Ovary (tissue), 9 donors: ENCODE results near the gene CHPF. TPM values are rescaled to one million over a fixed set of nuclear protein-coding genes. Genes with fewer than 3 reads are reported as not detected.
A peak's percentile ranks its signal among the peaks of the same experiment; 100 is the strongest.

Experiments used
- DNase-seq, 5 donors: peaks; one replicate each; pipeline ENCODE4 v3.0.0-alpha.2; 2019 to 2020
- H3K27ac ChIP-seq, 2 donors: fragments of 200-600 bp; one replicate each; pipeline versions ENCODE4 v1.5.1 to v1.8.0; 2019 to 2022
- H3K27me3 ChIP-seq: fragments of 200-600 bp; one replicate; pipeline ENCODE4 v1.8.0; 2022
- H3K36me3 ChIP-seq: fragments of 200-600 bp; sonication (generic); one replicate; pipeline ENCODE4 v1.5.1; 2019
- H3K4me1 ChIP-seq: one replicate; pipeline ENCODE4 v1.8.1; 2013; ENCODE audit warnings: mild to moderate bottlenecking, moderate library complexity; ENCODE audit not compliant: insufficient read depth
- H3K4me3 ChIP-seq: fragments of 200-600 bp; sonication (generic); one replicate; pipeline ENCODE4 v1.5.1; 2017
- H3K9me3 ChIP-seq, 2 donors: fragments of 200-600 bp in 1 of 2; sonication (generic) in 1 of 2; one replicate each; pipeline versions ENCODE4 v1.5.1 to v1.8.1; 2013 to 2019; ENCODE audit warnings: mild to moderate bottlenecking in 1 of 2, moderate library complexity in 1 of 2
- CTCF ChIP-seq, 3 donors: fragments of 450-650 bp in 2 of 3; fragments of 200-600 bp in 1 of 3; IDR thresholded peaks; one replicate each; pipeline versions ENCODE4 v1.5.1 to v1.8.0; 2016 to 2022; ENCODE audit warnings: antibody characterized with exemption in 3 of 3, mild to moderate bottlenecking in 1 of 3
- EP300 ChIP-seq: sonication (generic); formaldehyde crosslinking; IDR thresholded peaks from one replicate; pipeline ENCODE4 v1.6.1; 2017; ENCODE audit warnings: antibody characterized with exemption
- POLR2A ChIP-seq: fragments of 450-650 bp; IDR thresholded peaks from one replicate; pipeline ENCODE4 v1.6.1; 2017; ENCODE audit warnings: antibody characterized with exemption, mild to moderate bottlenecking, moderate library complexity
- WGBS, 3 donors: extraction: QIAGEN DNeasy Blood & Tissue Kit in 1 of 3; methylation state at CpG; one replicate each; pipeline versions ENCODE4 v1.1.5 to v1.1.7; 2013 to 2017; 5-methylcytosine and 5-hydroxymethylcytosine counted together
- intact Hi-C, 4 donors: fragments of 100-400 bp; cut with DNase I; formaldehyde crosslinking; loops; one replicate each; pipeline versions ENCODE4 v1.11.0 to v1.15.1; 2022 to 2023
- polyA plus RNA-seq, 2 donors: library from polyadenylated mRNA; stranded (reverse); fragments of 200-250 nt in 1 of 2; fragments of 350-450 nt in 1 of 2; fragmentation: Illumina TruSeq in 1 of 2; extraction: RNeasy Lipid Tissue Mini Kit (QIAGEN cat#74804) in 1 of 2; gene quantifications; one replicate each; pipeline ENCODE4 v1.2.3, GENCODE V29; 2013 to 2014
- total RNA-seq, 7 donors: library from RNA; depleted of rRNA in 2 of 7; stranded (reverse); fragments of >200 nt in 2 of 7; fragmentation: NEBNext Ultra II Directional in 3 of 7; extraction: Animal tissue kit (Norgen Biotek cat#: 25700) in 3 of 7; gene quantifications; one replicate each; pipeline versions ENCODE4 v1.1.0 to v1.2.4, GENCODE V29; 2016 to 2023
- donor health status: DM: no; HTN: no; CAD: no; lungs with moderate emphysema.
- donor health status: DM: no; HTN: no; CAD: no.
- donor health status: Bipolar disorder and iron deficiency.
- donor health status: DM: yes; HTN: yes; CAD: no.
- donor health status: DM: no; HTN: no; CAD: no.
- donor health status: DM: yes; HTN: yes; CAD: no.

Gene CHPF
- total and polyA plus RNA-seq, 9 donors = 4.0 to 181 (median 120) TPM

GRCh38 chr2:219502618-219503017 lies 41.0 kb downstream of the CHPF start:
- Histone ChIP-seq H3K9me3 (no peaks in the 10 kb centered on the region), H3K27me3 (no peaks in the 10 kb centered on the region), H3K36me3 (no peaks in the 10 kb centered on the region), H3K4me1 (no peaks in the 10 kb centered on the region), H3K27ac (no peak overlapping the region), H3K4me3 (no peak overlapping the region)
- intact Hi-C loops = no loop called here
- DNase-seq = no peak
- TF ChIP-seq CTCF (IDR thresholded peaks at IDR 0.05) = no peak
- TF ChIP-seq POLR2A = no peak
- TF ChIP-seq EP300 = no peak

- TF ChIP-seq EP300 (no peak), CTCF (IDR thresholded peaks at IDR 0.05) (no peak), POLR2A (no peak)
- Histone ChIP-seq H3K4me3 (no peak overlapping the region), H3K4me1 (peaks cover 3% of the 10 kb centered on the region), H3K9me3 (no peaks in the 10 kb centered on the region), H3K36me3 (no peaks in the 10 kb centered on the region), H3K27me3 (no peaks in the 10 kb centered on the region), H3K27ac (no peak overlapping the region)
- WGBS, 3 donors = 89 to 90% (median 90%) methylated on average over 14 of the region's 14 CpGs
- intact Hi-C loops = no loop called here
- DNase-seq = no peak
Measured at GRCh38 chr2:219501849-219502248, 41.8 kb downstream of the CHPF start.

DNA sequence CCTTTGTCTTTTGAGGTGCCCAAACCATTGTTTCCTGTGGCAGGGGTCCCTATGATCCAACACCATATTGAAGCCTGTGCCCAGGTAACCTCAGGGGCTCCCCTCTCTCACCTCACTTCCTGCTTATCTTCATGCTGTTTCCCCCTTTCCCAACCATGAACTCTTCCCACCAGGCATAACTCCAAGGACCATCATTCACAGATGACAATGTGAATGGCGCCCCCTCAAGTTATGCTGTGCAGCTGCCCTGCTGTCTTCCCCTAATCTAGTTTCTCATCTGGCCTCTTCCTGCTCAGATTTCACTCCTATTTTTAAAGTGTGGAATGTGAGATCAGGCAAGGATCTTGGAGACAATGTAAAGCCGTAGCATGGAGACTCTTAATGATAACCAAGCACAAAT lies 43.5 kb downstream of the CHPF start:
- H3K4me1 ChIP-seq = peaks cover 3% of the 10 kb centered on the region
- no peaks in the 10 kb centered on the region for H3K9me3 ChIP-seq
- WGBS, 3 donors = 86 to 94% (median 89%) methylated on average over 2 of the region's 2 CpGs
- no peak for DNase-seq
- no peak overlapping the region for H3K4me3 ChIP-seq
- no peak overlapping the region for H3K27ac ChIP-seq
- no peak for TF ChIP-seq POLR2A
- no peak for TF ChIP-seq EP300
- TF ChIP-seq CTCF (IDR thresholded peaks at IDR 0.05) = no peak
- H3K27me3 ChIP-seq = no peaks in the 10 kb centered on the region
- intact Hi-C loops = no loop called here
- H3K36me3 ChIP-seq = no peaks in the 10 kb centered on the region

DNA sequence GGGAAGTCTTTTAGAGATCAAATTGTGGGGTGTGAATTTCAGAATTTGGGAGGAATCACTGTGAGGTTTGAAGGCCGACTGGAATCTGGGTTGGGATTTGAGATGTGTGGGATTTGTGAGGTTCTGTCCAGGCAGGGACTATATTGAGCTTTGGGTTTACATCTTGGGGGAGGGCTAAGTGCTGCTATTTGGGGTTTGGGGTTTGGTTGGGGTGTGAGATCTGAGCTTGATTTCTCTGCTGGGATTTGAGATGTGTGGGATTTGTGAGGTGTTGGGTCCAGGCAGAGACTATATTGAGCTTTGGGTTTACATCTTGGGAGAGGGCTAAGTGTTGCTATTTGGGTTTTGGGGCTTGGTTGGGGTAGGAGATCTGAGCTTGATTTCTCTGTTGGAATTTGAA lies 44.1 kb downstream of the CHPF start:
- H3K9me3 ChIP-seq = no peaks in the 10 kb centered on the region
- peak overlapping the region; percentile 87 for H3K4me3 ChIP-seq
- no peak overlapping the region for H3K27ac ChIP-seq
- no peak for TF ChIP-seq CTCF (IDR thresholded peaks at IDR 0.05)
- no peak for TF ChIP-seq POLR2A
- no peak for TF ChIP-seq EP300
- WGBS, 3 donors = 29 to 33% (median 31%) methylated on average over 1 of the region's 1 CpG
- H3K36me3 ChIP-seq = no peaks in the 10 kb centered on the region
- intact Hi-C loops = no loop called here
- H3K27me3 ChIP-seq = no peaks in the 10 kb centered on the region
- no peak for DNase-seq
- H3K4me1 ChIP-seq = peaks cover 3% of the 10 kb centered on the region

- Histone ChIP-seq H3K4me1 (peaks cover 3% of the 10 kb centered on the region), H3K36me3 (no peaks in the 10 kb centered on the region), H3K27me3 (no peaks in the 10 kb centered on the region), H3K27ac (peak overlapping the region; percentile 55 to 80), H3K4me3 (peak overlapping the region; percentile 87), H3K9me3 (no peaks in the 10 kb centered on the region)
- intact Hi-C loops = no loop called here
- WGBS, 3 donors = 0 to 2% (median 0%) methylated on average over 3 of the region's 3 CpGs
- TF ChIP-seq POLR2A (no peak), EP300 (no peak), CTCF (IDR thresholded peaks at IDR 0.05) (no peak)
- no peak for DNase-seq
Measured at GRCh38 chr2:219499058-219499307, 44.6 kb downstream of the CHPF start.
